Subcutaneous abdominal adipose tissue (tissue), 5 donors: Measurements from ENCODE around the gene AKR1D1.
"Not testable (repeated sequence)": the region's sequence is repeated elsewhere in the genome, so short reads cannot be mapped to it uniquely, and the experiment has no call there.

ENCODE experiments used
- H3K27ac ChIP-seq: one replicate; pipeline ENCODE4 v1.7.0; 2013; ENCODE audit warnings: low read depth, mild to moderate bottlenecking, inconsistent platforms, low read length, moderate library complexity
- H3K27me3 ChIP-seq, 5 donors: one replicate each; pipeline ENCODE4 v1.7.0; 2013; ENCODE audit warnings: low read length in 5 of 5, inconsistent platforms in 1 of 5; ENCODE audit not compliant: control insufficient read depth in 5 of 5, insufficient read depth in 4 of 5
- H3K36me3 ChIP-seq, 5 donors: one replicate each; pipeline ENCODE4 v1.7.0; 2013; ENCODE audit warnings: low read length in 5 of 5; ENCODE audit not compliant: control insufficient read depth in 5 of 5, insufficient read depth in 5 of 5
- H3K4me1 ChIP-seq, 5 donors: one replicate each; pipeline ENCODE4 v1.7.0; 2013; ENCODE audit warnings: low read length in 5 of 5, mild to moderate bottlenecking in 3 of 5, moderate library complexity in 1 of 5; ENCODE audit not compliant: control insufficient read depth in 5 of 5, insufficient read depth in 5 of 5
- H3K4me3 ChIP-seq, 5 donors: one replicate each; pipeline ENCODE4 v1.7.0; 2013; ENCODE audit warnings: low read length in 5 of 5, low read depth in 1 of 5
- H3K9ac ChIP-seq, 5 donors: one replicate each; pipeline ENCODE4 v1.7.0; 2013; ENCODE audit warnings: low read length in 5 of 5, mild to moderate bottlenecking in 4 of 5, moderate library complexity in 3 of 5
- H3K9me3 ChIP-seq, 5 donors: one replicate each; pipeline ENCODE4 v1.7.0; 2013; ENCODE audit warnings: low read length in 5 of 5; ENCODE audit not compliant: control insufficient read depth in 5 of 5
- donor health status: healthy.
- donor health status: healthy.
- donor health status: healthy.
- donor health status: healthy.
- donor health status: healthy.

AKR1D1 gene

GRCh38 chr7:138067774-138068173 lies 8.5 kb upstream of the AKR1D1 start:
- Histone ChIP-seq H3K9ac (no peak overlapping the region), H3K9me3 (no peaks in the 10 kb centered on the region), H3K4me1 (no peaks in the 10 kb centered on the region), H3K27ac (no peak overlapping the region), H3K4me3 (no peak overlapping the region), H3K36me3 (no peaks in the 10 kb centered on the region), H3K27me3 (no peaks in the 10 kb centered on the region)

- Histone ChIP-seq H3K4me3 (no peak overlapping the region), H3K4me1 (no peaks in the 10 kb centered on the region), H3K36me3 (no peaks in the 10 kb centered on the region)
Measured at GRCh38 chr7:138070908-138071307, 5.4 kb upstream of the AKR1D1 start.

GRCh38 chr7:138072726-138073125 lies 3.5 kb upstream of the AKR1D1 start:
- H3K9me3 ChIP-seq = peaks cover 0 to 14% (median 6%) of the 10 kb centered on the region in 5 donors
- no peaks in the 10 kb centered on the region for H3K36me3 ChIP-seq
- no peak overlapping the region for H3K4me3 ChIP-seq
- H3K27me3 ChIP-seq = no peaks in the 10 kb centered on the region
- H3K9ac ChIP-seq = no peak overlapping the region
- no peaks in the 10 kb centered on the region for H3K4me1 ChIP-seq
- H3K27ac ChIP-seq = no peak overlapping the region

More at GRCh38 chr7:138070908-138071307, 5.4 kb upstream of the AKR1D1 start:
- Histone ChIP-seq H3K27ac (no peak overlapping the region), H3K9ac (no peak overlapping the region), H3K9me3 (peaks cover 0 to 11% (median 6%) of the 10 kb centered on the region in 5 donors), H3K27me3 (no peaks in the 10 kb centered on the region)

- no peaks in the 10 kb centered on the region for H3K36me3 ChIP-seq
- H3K9ac ChIP-seq = no peak overlapping the region
- no peaks in the 10 kb centered on the region for H3K27me3 ChIP-seq
- no peak overlapping the region for H3K27ac ChIP-seq
- no peak overlapping the region for H3K4me3 ChIP-seq
- peaks cover 0 to 14% (median 6%) of the 10 kb centered on the region in 5 donors for H3K9me3 ChIP-seq
- H3K4me1 ChIP-seq = no peaks in the 10 kb centered on the region
Measured at GRCh38 chr7:138074121-138074520, 2.1 kb upstream of the AKR1D1 start.

GRCh38 chr7:138074540-138074939 lies 1.7 kb upstream of the AKR1D1 start:
- H3K4me1 ChIP-seq = no peaks in the 10 kb centered on the region
- H3K9me3 ChIP-seq = peaks cover 0 to 14% (median 6%) of the 10 kb centered on the region in 5 donors
- no peak overlapping the region for H3K27ac ChIP-seq
- H3K4me3 ChIP-seq = no peak overlapping the region
- H3K36me3 ChIP-seq = no peaks in the 10 kb centered on the region
- no peaks in the 10 kb centered on the region for H3K27me3 ChIP-seq
- H3K9ac ChIP-seq = no peak overlapping the region

GRCh38 chr7:138075350-138075749 lies 909 bp upstream of the AKR1D1 start:
- H3K27ac ChIP-seq = no peak overlapping the region
- H3K9ac ChIP-seq = no peak overlapping the region
- H3K4me3 ChIP-seq = no peak overlapping the region
- H3K4me1 ChIP-seq = no peaks in the 10 kb centered on the region
- no peaks in the 10 kb centered on the region for H3K36me3 ChIP-seq
- H3K27me3 ChIP-seq = no peaks in the 10 kb centered on the region
- peaks cover 0 to 14% (median 6%) of the 10 kb centered on the region in 5 donors for H3K9me3 ChIP-seq

GRCh38 chr7:138075786-138076185 lies 473 bp upstream of the AKR1D1 start:
- not testable (repeated sequence) for H3K36me3 ChIP-seq, H3K27me3 ChIP-seq, H3K4me3 ChIP-seq, H3K27ac ChIP-seq, H3K9ac ChIP-seq, H3K4me1 ChIP-seq
- peaks cover 0 to 14% (median 6%) of the 10 kb centered on the region in 5 donors for H3K9me3 ChIP-seq

- Histone ChIP-seq H3K27me3 (no peaks in the 10 kb centered on the region), H3K9me3 (peaks cover 0 to 14% (median 6%) of the 10 kb centered on the region in 5 donors), H3K9ac (no peak overlapping the region), H3K36me3 (no peaks in the 10 kb centered on the region), H3K4me3 (no peak overlapping the region), H3K27ac (no peak overlapping the region), H3K4me1 (no peaks in the 10 kb centered on the region)
Measured at GRCh38 chr7:138077809-138078208, 1.6 kb downstream of the AKR1D1 start.

GRCh38 chr7:138079137-138079536 lies 2.9 kb downstream of the AKR1D1 start:
- no peaks in the 10 kb centered on the region for H3K36me3 ChIP-seq
- no peak overlapping the region for H3K4me3 ChIP-seq
- H3K9ac ChIP-seq = no peak overlapping the region
- no peaks in the 10 kb centered on the region for H3K4me1 ChIP-seq
- H3K9me3 ChIP-seq = peaks cover 0 to 10% (median 2%) of the 10 kb centered on the region in 5 donors
- no peak overlapping the region for H3K27ac ChIP-seq
- H3K27me3 ChIP-seq = no peaks in the 10 kb centered on the region

- H3K9ac ChIP-seq = no peak overlapping the region
- H3K4me3 ChIP-seq = no peak overlapping the region
- no peaks in the 10 kb centered on the region for H3K4me1 ChIP-seq
- no peaks in the 10 kb centered on the region for H3K9me3 ChIP-seq
- no peaks in the 10 kb centered on the region for H3K36me3 ChIP-seq
- no peaks in the 10 kb centered on the region for H3K27me3 ChIP-seq
- H3K27ac ChIP-seq = no peak overlapping the region
Measured at GRCh38 chr7:138081868-138082267, 5.6 kb downstream of the AKR1D1 start.

GRCh38 chr7:138083859-138084258 lies 7.6 kb downstream of the AKR1D1 start:
- Histone ChIP-seq H3K36me3 (no peaks in the 10 kb centered on the region), H3K27ac (no peak overlapping the region), H3K4me1 (no peaks in the 10 kb centered on the region), H3K9me3 (no peaks in the 10 kb centered on the region), H3K27me3 (no peaks in the 10 kb centered on the region), H3K4me3 (no peak overlapping the region), H3K9ac (no peak overlapping the region)
